ENCODE results near the gene LAMTOR4. TPM values are rescaled to one million over a fixed set of nuclear protein-coding genes. Genes with fewer than 3 reads are reported as not detected.

LAMTOR4 gene
- total RNA-seq, 6 experiments from 2014 or later, result 35.8 to 66.6 (median 44.9) TPM

DNA sequence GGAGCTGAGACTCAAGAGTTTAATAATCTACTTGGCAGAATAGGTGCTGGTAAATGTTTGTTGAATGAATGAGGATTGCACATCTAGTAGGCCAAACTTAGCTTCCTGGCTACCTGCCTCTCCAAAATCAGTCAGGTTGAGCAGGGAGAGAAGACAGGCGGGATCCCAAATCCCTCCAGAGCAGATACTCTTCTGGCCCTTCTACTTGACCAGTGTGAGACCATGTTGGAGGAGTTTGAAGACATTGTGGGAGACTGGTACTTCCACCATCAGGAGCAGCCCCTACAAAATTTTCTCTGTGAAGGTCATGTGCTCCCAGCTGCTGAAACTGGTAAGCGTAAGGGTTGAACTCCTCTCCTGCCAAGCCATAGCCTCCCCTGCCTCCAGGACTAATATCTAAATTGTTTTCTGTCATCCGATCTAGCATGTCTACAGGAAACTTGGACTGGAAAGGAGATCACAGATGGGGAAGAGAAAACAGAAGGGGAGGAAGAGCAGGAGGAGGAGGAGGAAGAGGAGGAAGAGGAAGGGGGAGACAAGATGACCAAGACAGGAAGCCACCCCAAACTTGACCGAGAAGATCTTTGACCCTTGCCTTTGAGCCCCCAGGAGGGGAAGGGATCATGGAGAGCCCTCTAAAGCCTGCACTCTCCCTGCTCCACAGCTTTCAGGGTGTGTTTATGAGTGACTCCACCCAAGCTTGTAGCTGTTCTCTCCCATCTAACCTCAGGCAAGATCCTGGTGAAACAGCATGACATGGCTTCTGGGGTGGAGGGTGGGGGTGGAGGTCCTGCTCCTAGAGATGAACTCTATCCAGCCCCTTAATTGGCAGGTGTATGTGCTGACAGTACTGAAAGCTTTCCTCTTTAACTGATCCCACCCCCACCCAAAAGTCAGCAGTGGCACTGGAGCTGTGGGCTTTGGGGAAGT lies 24.2 kb upstream of the LAMTOR4 start:
- Histone ChIP-seq H3K36me3 (no peaks in the 10 kb centered on the region), H3K4me3 (no peak overlapping the region), H3K9me3 (no peaks in the 10 kb centered on the region), H3K27ac (no peak overlapping the region), H3K27me3 (no peaks in the 10 kb centered on the region), H3K4me1 (peaks cover 0 to 28% (median 0%) of the 10 kb centered on the region in 4 donors)
- TF ChIP-seq, protein P1, sequence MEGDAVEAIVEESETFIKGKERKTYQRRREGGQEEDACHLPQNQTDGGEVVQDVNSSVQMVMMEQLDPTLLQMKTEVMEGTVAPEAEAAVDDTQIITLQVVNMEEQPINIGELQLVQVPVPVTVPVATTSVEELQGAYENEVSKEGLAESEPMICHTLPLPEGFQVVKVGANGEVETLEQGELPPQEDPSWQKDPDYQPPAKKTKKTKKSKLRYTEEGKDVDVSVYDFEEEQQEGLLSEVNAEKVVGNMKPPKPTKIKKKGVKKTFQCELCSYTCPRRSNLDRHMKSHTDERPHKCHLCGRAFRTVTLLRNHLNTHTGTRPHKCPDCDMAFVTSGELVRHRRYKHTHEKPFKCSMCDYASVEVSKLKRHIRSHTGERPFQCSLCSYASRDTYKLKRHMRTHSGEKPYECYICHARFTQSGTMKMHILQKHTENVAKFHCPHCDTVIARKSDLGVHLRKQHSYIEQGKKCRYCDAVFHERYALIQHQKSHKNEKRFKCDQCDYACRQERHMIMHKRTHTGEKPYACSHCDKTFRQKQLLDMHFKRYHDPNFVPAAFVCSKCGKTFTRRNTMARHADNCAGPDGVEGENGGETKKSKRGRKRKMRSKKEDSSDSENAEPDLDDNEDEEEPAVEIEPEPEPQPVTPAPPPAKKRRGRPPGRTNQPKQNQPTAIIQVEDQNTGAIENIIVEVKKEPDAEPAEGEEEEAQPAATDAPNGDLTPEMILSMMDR (IDR thresholded peaks at IDR 0.05), result no peak
- TF ChIP-seq POLR2A (IDR thresholded peaks at IDR 0.05), result no peak
- 63% methylated on average over 2 of the region's 4 CpGs for WGBS (ENCODE audit: insufficient coverage, low coverage, low lambda C conversion rate, missing lambda C conversion rate)
- DNase-seq (no peak), ATAC-seq (no peak)
- intact Hi-C loops (cut with DNase I), result no loop called here

DNA sequence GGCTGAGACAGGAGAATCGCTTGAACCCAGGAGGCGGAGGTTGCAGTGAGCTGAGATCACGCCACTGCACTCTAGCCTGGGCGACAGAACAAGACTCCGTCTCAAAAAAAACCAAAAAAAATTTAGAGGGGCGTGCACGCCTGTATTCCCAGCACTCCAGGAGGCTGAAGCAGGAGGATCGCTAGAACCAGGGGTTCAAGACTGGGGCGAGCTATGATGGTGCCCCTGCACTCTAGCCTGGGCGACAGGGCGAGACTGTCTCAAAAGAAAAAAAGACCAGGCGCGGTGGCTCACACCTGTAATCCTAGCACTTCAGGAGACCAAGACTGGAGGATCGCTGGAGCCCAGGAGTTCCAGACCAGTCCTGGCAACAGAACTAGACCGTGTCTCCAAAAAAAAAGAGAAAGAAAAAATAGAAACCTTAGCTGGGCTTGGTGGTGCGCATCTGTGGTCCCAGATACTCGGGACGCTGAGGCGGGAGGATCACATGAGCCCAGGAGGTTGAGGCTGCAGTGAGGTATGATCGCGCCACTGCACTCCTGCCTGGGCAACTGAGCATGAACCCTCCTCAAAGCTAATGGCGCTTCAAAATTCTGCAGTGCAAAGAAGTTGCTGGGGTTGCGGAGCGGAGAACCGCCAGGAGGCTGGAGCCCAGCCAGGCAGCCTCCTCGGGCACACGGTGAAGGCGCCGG lies 22.3 kb upstream of the LAMTOR4 start:
- ATAC-seq, result peak in 3 of 4 donors; percentile 30 to 36 (median 35)
- intact Hi-C loops (cut with DNase I), result no loop called here
- WGBS (ENCODE audit: insufficient coverage, low coverage, low lambda C conversion rate, missing lambda C conversion rate), result 9% methylated on average over 28 of the region's 29 CpGs
- Histone ChIP-seq H3K4me3 (peak overlapping the region; percentile 80 to 85 (median 82)), H3K27me3 (no peaks in the 10 kb centered on the region), H3K27ac (peak overlapping the region; percentile 87 to 97 (median 91)), H3K4me1 (peaks cover 0 to 22% (median 0%) of the 10 kb centered on the region in 4 donors), H3K36me3 (no peaks in the 10 kb centered on the region), H3K9me3 (no peaks in the 10 kb centered on the region)
- no peak for DNase-seq
- TF ChIP-seq, protein P1 (IDR thresholded peaks at IDR 0.05), result no peak
- TF ChIP-seq POLR2A (IDR thresholded peaks at IDR 0.05), result no peak

DNA sequence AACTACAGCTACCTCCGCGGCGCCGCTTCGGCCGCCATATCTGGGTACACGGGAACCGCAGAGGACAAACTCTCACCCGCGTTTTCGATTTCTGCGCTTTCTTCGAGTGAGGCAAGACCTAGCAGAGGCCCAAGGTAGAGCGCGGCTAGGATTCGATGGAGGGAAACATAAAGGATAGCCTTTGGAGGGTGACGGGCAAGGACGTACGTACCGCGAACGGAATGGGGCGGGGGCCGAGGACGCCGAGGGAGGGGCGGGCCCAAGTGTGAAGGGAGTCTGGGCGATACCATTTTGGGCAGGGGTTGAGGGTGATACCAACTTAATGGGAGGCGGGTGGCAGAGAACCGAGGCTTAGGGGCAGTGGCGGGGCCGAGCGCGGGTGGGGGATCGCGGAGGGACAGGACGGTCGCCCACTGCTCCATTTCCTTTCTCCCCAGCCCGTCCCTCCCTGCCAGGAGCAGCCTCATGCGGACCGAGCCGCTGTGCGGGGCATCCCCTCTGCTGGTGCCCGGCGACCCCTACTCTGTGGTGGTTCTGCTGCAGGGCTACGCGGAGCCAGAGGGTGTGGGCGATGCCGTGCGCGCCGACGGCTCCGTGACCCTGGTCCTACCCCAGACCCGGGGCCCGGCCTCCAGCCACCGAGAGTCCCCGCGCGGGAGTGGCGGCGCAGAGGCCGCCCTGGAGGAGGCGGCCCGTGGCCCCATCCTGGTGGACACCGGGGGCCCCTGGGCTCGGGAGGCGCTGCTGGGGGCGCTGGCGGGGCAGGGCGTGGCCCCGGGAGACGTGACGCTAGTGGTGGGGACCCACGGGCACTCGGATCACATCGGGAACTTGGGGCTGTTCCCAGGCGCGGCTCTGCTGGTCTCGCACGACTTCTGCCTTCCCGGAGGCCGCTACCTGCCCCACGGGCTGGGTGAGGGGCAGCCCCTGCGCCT lies 21.5 kb upstream of the LAMTOR4 start, which contains the start of gene MBLAC1:
TSS of gene MBLAC1 (plus strand) at position 37 of the 935 bp plus-strand sequence. CDS start at position 466, 429 bp downstream.
- intact Hi-C loops (cut with DNase I), result no loop called here
- WGBS (ENCODE audit: insufficient coverage, low coverage, low lambda C conversion rate, missing lambda C conversion rate), result under 1% methylated on average over 25 of the region's 85 CpGs
- Histone ChIP-seq H3K4me3 (peak within 1 kb of the TSS; percentile 80 to 85 (median 82)), H3K27me3 (no peaks in the 10 kb centered on the region), H3K9me3 (no peaks in the 10 kb centered on the region), H3K4me1 (peaks cover 0 to 30% (median 0%) of the 10 kb centered on the region in 4 donors), H3K27ac (peak within 1 kb of the TSS; percentile 87 to 97 (median 91)), H3K36me3 (no peaks in the 10 kb centered on the region)
- peak; percentile 87 to 91 (median 89) for ATAC-seq
- DNase-seq, result peak; percentile 87 to 93 (median 90)
- TF ChIP-seq POLR2A (IDR thresholded peaks at IDR 0.05), result no peak
- TF ChIP-seq, protein P1 (IDR thresholded peaks at IDR 0.05), result no peak
